ENCODE measurements around the gene CDK18. TPM values are rescaled to one million over a fixed set of nuclear protein-coding genes. Genes with fewer than 3 reads are reported as not detected.

Gene CDK18
- total and polyA plus RNA-seq, 4 donors: 9.7 to 21.0 (median 15.0) TPM

- no peak for TF ChIP-seq CTCF (IDR thresholded peaks at IDR 0.05; ENCODE audit: control extremely low read depth, extremely low read depth)
- Histone ChIP-seq H3K9ac (ENCODE audit: insufficient read depth in 1 of 2, low read length in 2 of 2) (no peak overlapping the region), H3K4me3 (no peak overlapping the region), H3K4me1 (ENCODE audit: control insufficient read depth in 5 of 5, insufficient read depth in 5 of 5, low read length in 5 of 5) (peaks cover 0 to 20% (median 5%) of the 10 kb centered on the region in 5 donors), H3K36me3 (ENCODE audit: control insufficient read depth in 4 of 4, insufficient read depth in 4 of 4, low read length in 4 of 4) (no peaks in the 10 kb centered on the region), H3K9me3 (ENCODE audit: control insufficient read depth in 4 of 4, insufficient read depth in 3 of 4, low read length in 3 of 4) (no peaks in the 10 kb centered on the region), H3K27me3 (ENCODE audit: control insufficient read depth in 3 of 3, insufficient read depth in 3 of 3, low read length in 2 of 3) (peaks cover 0 to 2% (median 0%) of the 10 kb centered on the region in 3 donors), H3K27ac (ENCODE audit: low read depth in 1 of 2, low read length in 1 of 2) (no peak overlapping the region)
- WGBS, 2 donors: 67% methylated on average over 9 of the region's 9 CpGs
- no peak for ATAC-seq (ENCODE audit: insufficient read depth, low FRiP score)
- no peak for DNase-seq
Observed at GRCh38 chr1:205578780-205579571, 74.5 kb downstream of the CDK18 start.

GRCh38 chr1:205579711-205580110 lies 75.2 kb downstream of the CDK18 start:
- Histone ChIP-seq H3K27ac (ENCODE audit: low read depth in 1 of 2, low read length in 1 of 2) (peak overlapping the region in 1 of 2 donors; percentile 18), H3K36me3 (ENCODE audit: control insufficient read depth in 4 of 4, insufficient read depth in 4 of 4, low read length in 4 of 4) (no peaks in the 10 kb centered on the region), H3K9me3 (ENCODE audit: control insufficient read depth in 4 of 4, insufficient read depth in 3 of 4, low read length in 3 of 4) (no peaks in the 10 kb centered on the region), H3K27me3 (ENCODE audit: control insufficient read depth in 3 of 3, insufficient read depth in 3 of 3, low read length in 2 of 3) (peaks cover 0 to 2% (median 0%) of the 10 kb centered on the region in 3 donors), H3K4me1 (ENCODE audit: control insufficient read depth in 5 of 5, insufficient read depth in 5 of 5, low read length in 5 of 5) (peaks cover 0 to 20% (median 5%) of the 10 kb centered on the region in 5 donors), H3K4me3 (no peak overlapping the region), H3K9ac (ENCODE audit: insufficient read depth in 1 of 2, low read length in 2 of 2) (no peak overlapping the region)
- TF ChIP-seq CTCF (IDR thresholded peaks at IDR 0.05; ENCODE audit: control extremely low read depth, extremely low read depth): no peak
- WGBS, 2 donors: 90 to 93% methylated on average over 12 of the region's 12 CpGs
- DNase-seq: no peak
- no peak for ATAC-seq (ENCODE audit: insufficient read depth, low FRiP score)

- Histone ChIP-seq H3K27me3 (ENCODE audit: control insufficient read depth in 3 of 3, insufficient read depth in 3 of 3, low read length in 2 of 3) (peaks cover 0 to 2% (median 0%) of the 10 kb centered on the region in 3 donors), H3K4me1 (ENCODE audit: control insufficient read depth in 5 of 5, insufficient read depth in 5 of 5, low read length in 5 of 5) (peaks cover 0 to 20% (median 5%) of the 10 kb centered on the region in 5 donors), H3K27ac (ENCODE audit: low read depth in 1 of 2, low read length in 1 of 2) (no peak overlapping the region), H3K4me3 (no peak overlapping the region), H3K9ac (ENCODE audit: insufficient read depth in 1 of 2, low read length in 2 of 2) (no peak overlapping the region), H3K9me3 (ENCODE audit: control insufficient read depth in 4 of 4, insufficient read depth in 3 of 4, low read length in 3 of 4) (no peaks in the 10 kb centered on the region), H3K36me3 (ENCODE audit: control insufficient read depth in 4 of 4, insufficient read depth in 4 of 4, low read length in 4 of 4) (no peaks in the 10 kb centered on the region)
- 85 to 89% methylated on average over 15 of the region's 15 CpGs for WGBS, 2 donors
- TF ChIP-seq CTCF (IDR thresholded peaks at IDR 0.05; ENCODE audit: control extremely low read depth, extremely low read depth): no peak
- DNase-seq (no peak), ATAC-seq (ENCODE audit: insufficient read depth, low FRiP score) (no peak)
Observed at GRCh38 chr1:205580140-205580922, 75.9 kb downstream of the CDK18 start.

Data from lung (tissue), 12 donors.